Keratinocyte (primary cell): Measurements from ENCODE around the gene OFD1. TPM values are rescaled to one million over a fixed set of nuclear protein-coding genes. Genes with fewer than 3 reads are reported as not detected.

Experiments used
- DNase-seq: peaks from one replicate; pipeline ENCODE4 v3.0.0-alpha.2; 2011; ENCODE audit warnings: low read depth, missing footprints, low spot score
- FAIRE-seq: peaks from 2 replicates; lab custom pipeline; 2011; peaks lifted over from hg19 to GRCh38; lab: Jason Lieb, UNC
- H2AFZ ChIP-seq: 2 replicates; pipeline ENCODE4 v1.6.0; 2012; ENCODE audit warnings: low read length, control low read depth, inconsistent platforms; ENCODE audit not compliant: control insufficient read depth
- H3K27ac ChIP-seq: 2 replicates; pipeline ENCODE4 v1.5.1; 2011; ENCODE audit warnings: low read length; ENCODE audit not compliant: control insufficient read depth, insufficient read depth
- H3K27me3 ChIP-seq: 3 replicates; pipeline ENCODE4 v1.6.0; 2011; ENCODE audit warnings: low read length; ENCODE audit not compliant: control insufficient read depth, insufficient read depth; ENCODE audit errors: extremely low read depth
- H3K36me3 ChIP-seq, 2 experiments: 2 replicates in 1 of 2; 3 replicates in 1 of 2; pipeline ENCODE4 v1.5.1; 2011; ENCODE audit warnings: low read length in 2 of 2, mild to moderate bottlenecking in 1 of 2; ENCODE audit not compliant: control insufficient read depth in 2 of 2, insufficient read depth in 2 of 2; ENCODE audit errors: extremely low read depth in 1 of 2
- H3K4me1 ChIP-seq: 3 replicates; pipeline ENCODE4 v1.5.1; 2011; ENCODE audit warnings: low read length; ENCODE audit not compliant: control insufficient read depth, insufficient read depth; ENCODE audit errors: extremely low read depth
- H3K4me2 ChIP-seq: 3 replicates; pipeline ENCODE4 v1.6.0; 2011; ENCODE audit warnings: low read depth, low read length; ENCODE audit not compliant: control insufficient read depth, insufficient read depth; ENCODE audit errors: extremely low read depth
- H3K4me3 ChIP-seq, 3 experiments: fragments of 200-600 bp in 1 of 3; sonication (generic) in 1 of 3; 2 replicates in 2 of 3; 3 replicates in 1 of 3; pipeline ENCODE4 v1.5.1; 2011 to 2016; ENCODE audit warnings: low read length in 3 of 3, mild to moderate bottlenecking in 3 of 3, control low read depth in 2 of 3, inconsistent platforms in 1 of 3, low read depth in 1 of 3, mixed read lengths in 1 of 3, mixed run types in 1 of 3, moderate library complexity in 1 of 3; ENCODE audit not compliant: control insufficient read depth in 2 of 3, insufficient read depth in 2 of 3; ENCODE audit errors: extremely low read depth in 1 of 3
- H3K79me2 ChIP-seq: 2 replicates; pipeline ENCODE4 v1.6.0; 2012; ENCODE audit warnings: low read length; ENCODE audit not compliant: control insufficient read depth, insufficient read depth
- H3K9ac ChIP-seq: 3 replicates; pipeline ENCODE4 v1.6.0; 2011; ENCODE audit warnings: low read length; ENCODE audit not compliant: control insufficient read depth, insufficient read depth; ENCODE audit errors: extremely low read depth
- H3K9me1 ChIP-seq: 3 replicates; pipeline ENCODE4 v1.6.0; 2011; ENCODE audit warnings: low read length; ENCODE audit not compliant: control insufficient read depth, insufficient read depth; ENCODE audit errors: extremely low read depth
- H3K9me3 ChIP-seq: 2 replicates; pipeline ENCODE4 v1.5.1; 2012; ENCODE audit warnings: low read depth, low read length; ENCODE audit not compliant: control insufficient read depth
- H4K20me1 ChIP-seq: 3 replicates; pipeline ENCODE4 v1.6.0; 2011; ENCODE audit warnings: low read length; ENCODE audit not compliant: control insufficient read depth, insufficient read depth; ENCODE audit errors: extremely low read depth
- CTCF ChIP-seq, 3 experiments: IDR thresholded peaks in 1 of 3; conservative IDR thresholded peaks in 1 of 3; optimal IDR thresholded peaks in 1 of 3; 2 replicates in 2 of 3; 3 replicates in 1 of 3; pipeline versions ENCODE3 to v1.5.1; 2011; ENCODE audit warnings: low read length in 3 of 3, mild to moderate bottlenecking in 3 of 3, moderate library complexity in 2 of 3, control low read depth in 1 of 3, inconsistent platforms in 1 of 3; ENCODE audit not compliant: insufficient read depth in 2 of 3; ENCODE audit errors: extremely low read depth in 1 of 3
- EZH2 ChIP-seq: IDR thresholded peaks from one replicate; pipeline ENCODE4 v1.6.1; 2012; ENCODE audit warnings: inconsistent platforms, mild to moderate bottlenecking, low read length, moderate library complexity
- dilution Hi-C: fragments of 300-500 bp; cut with MboI; formaldehyde crosslinking; loops from one replicate; pipeline ENCODE4 v1.7.0; 2020; ENCODE audit warnings: low sequenced_read_pairs; ENCODE audit not compliant: extremely low pct_ligation_motif_present
- polyA plus RNA-seq, 5 experiments: library from polyadenylated mRNA; depleted of rRNA in 3 of 5; stranded (reverse) in 3 of 5; stranded (forward) in 1 of 5; unstranded in 1 of 5; fragments of >200 nt; gene quantifications; 1 replicate in 1 of 5; 2 replicates in 3 of 5; 3 replicates in 1 of 5; pipeline versions ENCODE4 v1.2.1 to v1.2.3, GENCODE V29; 2011 to 2012; ENCODE audit warnings: missing spikeins in 2 of 5, low read depth in 1 of 5, low replicate concordance in 1 of 5

OFD1 gene
- polyA plus RNA-seq, 1 donor (not counting 4 experiments of a cell fraction or from before 2014, with no cell fraction given), result 18.3 TPM

GRCh38 chrX:13692771-13693231, 41.7 kb upstream of the OFD1 start:
- Histone ChIP-seq H3K4me3 (peak overlapping the region in 1 of 3 experiments; percentile 23), H3K9ac (peak overlapping the region; percentile 66), H3K9me3 (no peaks in the 10 kb centered on the region), H3K79me2 (peaks cover 57% of the 10 kb centered on the region), H3K9me1 (no peaks in the 10 kb centered on the region), H3K4me2 (peak overlapping the region; percentile 82), H3K27ac (peak overlapping the region; percentile 85), H3K27me3 (no peaks in the 10 kb centered on the region), H3K36me3 (peaks cover 2 to 3% of the 10 kb centered on the region in 2 experiments), H4K20me1 (no peaks in the 10 kb centered on the region), H3K4me1 (peaks cover 38% of the 10 kb centered on the region), H2AFZ (no peak overlapping the region)
- DNase-seq, result no peak
- TF ChIP-seq CTCF (optimal IDR thresholded peaks at IDR 0.05 in 1 of 3, IDR thresholded peaks at IDR 0.05 in 1 of 3, conservative IDR thresholded peaks at IDR 0.05 in 1 of 3; ENCODE audit: extremely low read depth in 1 of 3, insufficient read depth in 2 of 3, low read length in 3 of 3) (no peak), EZH2 (no peak)
- dilution Hi-C loops, result no loop called here
- peak; percentile 78 for FAIRE-seq

- Histone ChIP-seq H3K4me2 (peak overlapping the region; percentile 82), H3K79me2 (peaks cover 60% of the 10 kb centered on the region), H3K9ac (peak overlapping the region; percentile 66), H3K9me1 (no peaks in the 10 kb centered on the region), H4K20me1 (no peaks in the 10 kb centered on the region), H3K27me3 (no peaks in the 10 kb centered on the region), H3K4me3 (peak overlapping the region in 2 of 3 experiments; percentile 23 to 33), H3K27ac (peak overlapping the region; percentile 85), H3K4me1 (peaks cover 38% of the 10 kb centered on the region), H3K36me3 (peaks cover 2 to 3% of the 10 kb centered on the region in 2 experiments), H2AFZ (no peak overlapping the region), H3K9me3 (no peaks in the 10 kb centered on the region)
- no peak for FAIRE-seq
- TF ChIP-seq CTCF (optimal IDR thresholded peaks at IDR 0.05 in 1 of 3, IDR thresholded peaks at IDR 0.05 in 1 of 3, conservative IDR thresholded peaks at IDR 0.05 in 1 of 3; ENCODE audit: extremely low read depth in 1 of 3, insufficient read depth in 2 of 3, low read length in 3 of 3), result no peak
- no peak for TF ChIP-seq EZH2
- dilution Hi-C loops, result no loop called here
- no peak for DNase-seq
These were observed 41.1 kb upstream of the OFD1 start for GRCh38 chrX:13693341-13693961.
